A673 (cell line): ENCODE measurements around the gene USP44. TPM values are rescaled to one million over a fixed set of nuclear protein-coding genes. Genes with fewer than 3 reads are reported as not detected.

Source experiments
- BruUV-seq: library from RNA; stranded (reverse); fragments of 400-500 nt; replicated peaks from 2 replicates; lab custom pipeline; 2021; lab: Mats Ljungman, UMichigan
- CTCF ChIA-PET: fragments of 300-600 bp; sonication (Branson Sonifier 250); formaldehyde crosslinking; loops from one replicate; lab custom pipeline; 2022; ENCODE audit warnings: antibody characterized with exemption; lab: Charles Lee
- POLR2A ChIA-PET: fragments of 300-600 bp; sonication (Branson Sonifier 250); formaldehyde crosslinking; loops from one replicate; lab custom pipeline; 2022; ENCODE audit warnings: antibody characterized with exemption; ENCODE audit not compliant: low non-redundant PET; lab: Charles Lee
- DNase-seq: peaks from one replicate; pipeline ENCODE4 v3.0.0-alpha.2; 2015; ENCODE audit warnings: low spot score
- H3K27ac ChIP-seq: fragments of 200-600 bp; sonication (generic); 2 replicates; pipeline ENCODE4 v1.5.1; 2016; ENCODE audit warnings: mixed run types, low read depth, mild to moderate bottlenecking, mixed read lengths, antibody characterized with exemption, low read length; ENCODE audit not compliant: poor library complexity, severe bottlenecking
- H3K27me3 ChIP-seq: fragments of 200-600 bp; sonication (generic); replicated peaks from 2 replicates; pipeline ENCODE4 v1.6.1; 2017; ENCODE audit warnings: mixed run types, low read depth, mild to moderate bottlenecking, mixed read lengths, antibody characterized with exemption, low read length; ENCODE audit not compliant: insufficient read depth, poor library complexity
- H3K36me3 ChIP-seq: fragments of 200-600 bp; sonication (generic); 2 replicates; pipeline ENCODE4 v1.6.1; 2016; ENCODE audit warnings: mixed run types, mild to moderate bottlenecking, mixed read lengths, antibody characterized with exemption, low read length; ENCODE audit not compliant: insufficient read depth, poor library complexity, severe bottlenecking
- H3K4me1 ChIP-seq: fragments of 200-600 bp; sonication (generic); 2 replicates; pipeline ENCODE4 v1.6.1; 2017; ENCODE audit warnings: mixed run types, mild to moderate bottlenecking, mixed read lengths, antibody characterized with exemption, low read length; ENCODE audit not compliant: insufficient read depth, poor library complexity, severe bottlenecking
- H3K4me3 ChIP-seq: fragments of 200-600 bp; sonication (generic); 2 replicates; pipeline ENCODE4 v1.5.1; 2016; ENCODE audit warnings: low read depth, mixed run types, mild to moderate bottlenecking, mixed read lengths, low read length; ENCODE audit not compliant: poor library complexity, severe bottlenecking
- H3K9me3 ChIP-seq: fragments of 200-600 bp; sonication (generic); 2 replicates; pipeline ENCODE4 v1.6.1; 2016; ENCODE audit warnings: mixed run types, low read depth, mild to moderate bottlenecking, mixed read lengths, antibody characterized with exemption, low read length; ENCODE audit not compliant: poor library complexity, severe bottlenecking
- EZH2 ChIP-seq: fragments of 200-600 bp; sonication (generic); IDR thresholded peaks from 2 replicates; pipeline ENCODE4 v1.6.1; 2017; ENCODE audit warnings: borderline replicate concordance, low read depth, mild to moderate bottlenecking, mixed read lengths, antibody characterized with exemption, low read length; ENCODE audit not compliant: poor library complexity, severe bottlenecking
- intact Hi-C: fragments of 100-400 bp; cut with micrococcal nuclease; formaldehyde crosslinking; loops from one replicate; pipeline ENCODE4 v1.10.0; 2022; ENCODE audit not compliant: unreplicated experiment
- total RNA-seq: library from RNA; stranded (reverse); gene quantifications from 2 replicates; pipeline ENCODE4 v1.2.3, GENCODE V29; 2021
- TF ChIP-seq, protein P1 (sequence below): fragments of 300-800, 200-600 bp; sonication (generic); conservative IDR thresholded peaks from 2 replicates; pipeline ENCODE4 v1.5.1; 2017; ENCODE audit warnings: low read depth, mild to moderate bottlenecking, antibody characterized with exemption, low read length, moderate library complexity, mixed read lengths

Gene USP44
- total RNA-seq, 1 experiment from 2014 or later, result 7.1 TPM

DNA sequence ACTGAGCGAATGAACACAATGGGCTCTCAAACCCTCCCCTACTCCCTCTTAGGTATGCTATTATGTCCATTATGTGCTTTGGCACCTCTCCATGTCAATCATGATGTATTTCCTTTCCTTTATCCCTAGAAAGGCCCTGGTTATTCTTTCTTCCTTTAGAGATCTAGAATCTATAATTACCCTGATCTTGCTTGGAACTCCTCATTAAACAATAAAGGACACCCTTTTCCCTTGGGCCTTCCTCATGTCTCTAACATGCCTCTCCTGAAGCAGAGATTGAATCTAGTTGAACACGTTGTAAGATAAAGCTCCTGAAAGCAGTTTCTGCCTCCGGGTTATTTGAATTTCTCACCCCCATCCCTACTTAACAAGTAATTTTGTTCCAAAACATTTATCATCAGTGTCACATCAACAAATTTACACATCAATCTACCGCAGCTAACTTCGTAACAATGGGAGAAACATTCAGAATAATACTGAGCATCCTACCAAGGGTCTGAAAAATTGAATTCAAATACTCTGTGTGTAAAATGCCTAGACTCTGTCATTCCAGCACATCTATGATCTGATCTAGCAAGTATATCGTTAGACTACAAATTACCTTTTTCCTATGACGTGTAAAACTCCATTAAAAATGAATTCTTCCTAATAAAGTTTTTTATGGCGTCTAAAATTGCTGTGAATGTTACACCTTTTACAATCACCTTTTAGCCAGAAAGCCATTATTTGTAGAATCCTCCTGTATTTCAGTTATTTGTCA lies 5.4 kb downstream of the USP44 start:
- peak; percentile 87 for DNase-seq
- no TSS peak for BruUV-seq
- H3K4me3 ChIP-seq, result peak overlapping the region; percentile 9
- TF ChIP-seq, protein P1, sequence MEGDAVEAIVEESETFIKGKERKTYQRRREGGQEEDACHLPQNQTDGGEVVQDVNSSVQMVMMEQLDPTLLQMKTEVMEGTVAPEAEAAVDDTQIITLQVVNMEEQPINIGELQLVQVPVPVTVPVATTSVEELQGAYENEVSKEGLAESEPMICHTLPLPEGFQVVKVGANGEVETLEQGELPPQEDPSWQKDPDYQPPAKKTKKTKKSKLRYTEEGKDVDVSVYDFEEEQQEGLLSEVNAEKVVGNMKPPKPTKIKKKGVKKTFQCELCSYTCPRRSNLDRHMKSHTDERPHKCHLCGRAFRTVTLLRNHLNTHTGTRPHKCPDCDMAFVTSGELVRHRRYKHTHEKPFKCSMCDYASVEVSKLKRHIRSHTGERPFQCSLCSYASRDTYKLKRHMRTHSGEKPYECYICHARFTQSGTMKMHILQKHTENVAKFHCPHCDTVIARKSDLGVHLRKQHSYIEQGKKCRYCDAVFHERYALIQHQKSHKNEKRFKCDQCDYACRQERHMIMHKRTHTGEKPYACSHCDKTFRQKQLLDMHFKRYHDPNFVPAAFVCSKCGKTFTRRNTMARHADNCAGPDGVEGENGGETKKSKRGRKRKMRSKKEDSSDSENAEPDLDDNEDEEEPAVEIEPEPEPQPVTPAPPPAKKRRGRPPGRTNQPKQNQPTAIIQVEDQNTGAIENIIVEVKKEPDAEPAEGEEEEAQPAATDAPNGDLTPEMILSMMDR, result no peak
- TF ChIP-seq EZH2, result no peak
- intact Hi-C loops, result no loop called here
- H3K4me1 ChIP-seq, result peaks cover 29% of the 10 kb centered on the region
- no peaks in the 10 kb centered on the region for H3K27me3 ChIP-seq
- H3K27ac ChIP-seq, result peak overlapping the region; percentile 45
- peaks cover 5% of the 10 kb centered on the region for H3K9me3 ChIP-seq
- ChIA-PET POLR2A (no interaction called here), CTCF (no interaction called here)
- H3K36me3 ChIP-seq, result no peaks in the 10 kb centered on the region

DNA sequence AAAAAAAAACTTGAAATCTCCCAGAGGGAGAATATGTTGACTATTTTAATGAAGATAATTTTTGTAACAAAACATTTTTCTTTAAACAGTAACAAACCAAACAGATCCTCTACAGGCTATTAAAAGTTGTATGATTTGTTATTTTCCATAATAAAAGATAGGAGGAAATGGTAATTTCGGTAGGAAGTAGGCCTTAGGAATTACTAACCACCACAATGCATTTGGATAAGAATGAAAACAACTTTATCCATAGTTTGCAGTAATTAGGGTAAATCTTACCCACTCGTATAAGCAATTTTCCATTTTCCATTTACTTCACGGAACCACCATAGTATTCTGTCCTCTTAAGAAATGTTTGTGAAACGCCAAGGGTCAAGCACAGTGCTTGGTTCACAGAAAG lies 6.0 kb downstream of the USP44 start:
- no peaks in the 10 kb centered on the region for H3K36me3 ChIP-seq
- no peaks in the 10 kb centered on the region for H3K27me3 ChIP-seq
- TF ChIP-seq, protein P1, result no peak
- no peak for TF ChIP-seq EZH2
- BruUV-seq, result no TSS peak
- ChIA-PET POLR2A (no interaction called here), CTCF (no interaction called here)
- H3K4me3 ChIP-seq, result peak overlapping the region; percentile 9
- DNase-seq, result no peak
- H3K27ac ChIP-seq, result peak overlapping the region; percentile 45
- H3K9me3 ChIP-seq, result peaks cover 5% of the 10 kb centered on the region
- peaks cover 29% of the 10 kb centered on the region for H3K4me1 ChIP-seq
- intact Hi-C loops, result no loop called here

DNA sequence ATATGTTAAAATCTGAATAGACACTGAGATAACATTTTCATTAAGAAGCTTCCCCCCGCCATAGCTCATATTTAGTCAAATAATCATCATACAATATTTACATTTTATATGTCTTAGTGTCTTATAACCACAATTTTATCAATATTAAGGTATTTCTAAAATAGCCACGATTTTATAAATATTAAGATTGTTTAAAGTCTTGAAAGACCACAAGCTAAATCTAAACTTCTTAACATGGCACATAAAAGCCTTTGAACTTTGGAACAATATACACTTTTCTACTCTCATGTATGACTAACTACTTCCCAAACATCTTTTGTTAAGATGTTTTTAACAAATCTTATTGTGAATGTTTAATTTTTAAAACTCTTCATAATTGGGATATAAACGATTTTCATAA lies 6.5 kb downstream of the USP44 start:
- H3K27ac ChIP-seq, result peak overlapping the region; percentile 45
- CTCF ChIA-PET, result no interaction called here

More for the DNA sequence above, 6.5 kb downstream of the USP44 start:
- intact Hi-C loops, result no loop called here
- peaks cover 5% of the 10 kb centered on the region for H3K9me3 ChIP-seq
- no peaks in the 10 kb centered on the region for H3K36me3 ChIP-seq
- no peak for TF ChIP-seq EZH2
- TF ChIP-seq, protein P1, result no peak
- peaks cover 29% of the 10 kb centered on the region for H3K4me1 ChIP-seq
- no peaks in the 10 kb centered on the region for H3K27me3 ChIP-seq
- POLR2A ChIA-PET, result no interaction called here
- no peak overlapping the region for H3K4me3 ChIP-seq
- no TSS peak for BruUV-seq
- no peak for DNase-seq
